Left ventricle myocardium inferior (tissue), 1 donor: ENCODE results near the gene TIAL1. TPM values are rescaled to one million over a fixed set of nuclear protein-coding genes. Genes with fewer than 3 reads are reported as not detected.

Source experiments
- DNase-seq: peaks from one replicate; pipeline ENCODE4 v3.0.0-alpha.2; 2020
- H3K27ac ChIP-seq: fragments of 200-600 bp; replicated peaks from 2 replicates; pipeline ENCODE4 v1.8.0; 2021
- H3K27me3 ChIP-seq: fragments of 200-600 bp; 2 replicates; pipeline ENCODE4 v1.8.0; 2021; ENCODE audit warnings: low read depth
- H3K36me3 ChIP-seq: fragments of 200-600 bp; 2 replicates; pipeline ENCODE4 v1.8.0; 2021
- H3K4me1 ChIP-seq: fragments of 200-600 bp; 2 replicates; pipeline ENCODE4 v1.8.0; 2021
- H3K4me3 ChIP-seq: fragments of 200-600 bp; 2 replicates; pipeline ENCODE4 v1.8.0; 2021; ENCODE audit warnings: mild to moderate bottlenecking, moderate library complexity
- H3K9me3 ChIP-seq: fragments of 200-600 bp; replicated peaks from 2 replicates; pipeline ENCODE4 v1.8.0; 2021
- CTCF ChIP-seq: fragments of 200-600 bp; IDR thresholded peaks from 2 replicates; pipeline ENCODE4 v1.8.0; 2021; ENCODE audit warnings: antibody characterized with exemption, mild to moderate bottlenecking, borderline replicate concordance
- intact Hi-C: fragments of 100-400 bp; cut with micrococcal nuclease; formaldehyde crosslinking; loops from one replicate; pipeline ENCODE4 v1.11.0; 2022
- total RNA-seq: library from RNA; stranded (reverse); fragmentation: NEBNext Ultra II Directional; extraction: Animal tissue kit (Norgen Biotek cat#: 25700); gene quantifications from one replicate; pipeline ENCODE4 v1.2.1, GENCODE V29; 2021
- donor health status: DM: no; HTN: yes; CAD: no; lungs with severe emphysema.

TIAL1 gene
- total RNA-seq, 1 donor from 2014 or later: 73.9 TPM

GRCh38 chr10:119555178-119555784, 41.5 kb downstream of the TIAL1 start:
- no peak for TF ChIP-seq CTCF
- Histone ChIP-seq H3K4me1 (no peaks in the 10 kb centered on the region), H3K27me3 (no peaks in the 10 kb centered on the region), H3K9me3 (no peaks in the 10 kb centered on the region), H3K4me3 (no peak overlapping the region), H3K36me3 (no peaks in the 10 kb centered on the region), H3K27ac (no peak overlapping the region)
- intact Hi-C loops: no loop called here
- no peak for DNase-seq

GRCh38 chr10:119550827-119551226, 45.9 kb downstream of the TIAL1 start:
- Histone ChIP-seq H3K36me3 (no peaks in the 10 kb centered on the region), H3K27ac (no peak overlapping the region), H3K4me1 (no peaks in the 10 kb centered on the region), H3K4me3 (no peak overlapping the region), H3K9me3 (no peaks in the 10 kb centered on the region), H3K27me3 (peaks cover 39% of the 10 kb centered on the region)
- no peak for TF ChIP-seq CTCF
- DNase-seq: no peak
- intact Hi-C loops: no loop called here

- Histone ChIP-seq H3K4me3 (no peak overlapping the region), H3K4me1 (no peaks in the 10 kb centered on the region), H3K36me3 (no peaks in the 10 kb centered on the region), H3K9me3 (no peaks in the 10 kb centered on the region), H3K27ac (no peak overlapping the region), H3K27me3 (peaks cover 51% of the 10 kb centered on the region)
- intact Hi-C loops: no loop called here
- no peak for DNase-seq
- no peak for TF ChIP-seq CTCF
Measured at GRCh38 chr10:119549247-119549999, 47.3 kb downstream of the TIAL1 start.

- no peak for TF ChIP-seq CTCF
- Histone ChIP-seq H3K9me3 (no peaks in the 10 kb centered on the region), H3K4me1 (peaks cover 22% of the 10 kb centered on the region), H3K27me3 (peaks cover 80% of the 10 kb centered on the region), H3K4me3 (no peak overlapping the region), H3K36me3 (no peaks in the 10 kb centered on the region), H3K27ac (no peak overlapping the region)
- DNase-seq: no peak
- intact Hi-C loops: no loop called here
Measured at GRCh38 chr10:119546009-119546408, 50.8 kb downstream of the TIAL1 start.

- intact Hi-C loops: no loop called here
- TF ChIP-seq CTCF: no peak
- DNase-seq: no peak
- H3K4me1 ChIP-seq: peaks cover 22% of the 10 kb centered on the region
- peaks cover 80% of the 10 kb centered on the region for H3K27me3 ChIP-seq
- H3K36me3 ChIP-seq: no peaks in the 10 kb centered on the region
- no peak overlapping the region for H3K4me3 ChIP-seq
- H3K27ac ChIP-seq: no peak overlapping the region
- no peaks in the 10 kb centered on the region for H3K9me3 ChIP-seq
Measured at GRCh38 chr10:119545310-119545709, 51.5 kb downstream of the TIAL1 start.
